Gastroesophageal sphincter (tissue), 3 donors: ENCODE measurements around the gene TFEB.

ENCODE experiments used
- POLR2A ChIP-seq, 2 donors: fragments of 450-650 bp; IDR thresholded peaks; one replicate each; pipeline ENCODE4 v1.6.1; 2017; ENCODE audit warnings: antibody characterized with exemption in 2 of 2, mild to moderate bottlenecking in 2 of 2, moderate library complexity in 1 of 2
- TF ChIP-seq, protein P1 (sequence below), 4 experiments: fragments of 200-600 bp in 2 of 4; fragments of 450-650 bp in 2 of 4; sonication (generic) in 1 of 4; IDR thresholded peaks; one replicate each; pipeline ENCODE4 v1.5.1; 2017 to 2019; ENCODE audit warnings: antibody characterized with exemption in 4 of 4, mild to moderate bottlenecking in 2 of 4, moderate library complexity in 2 of 4

DNA sequence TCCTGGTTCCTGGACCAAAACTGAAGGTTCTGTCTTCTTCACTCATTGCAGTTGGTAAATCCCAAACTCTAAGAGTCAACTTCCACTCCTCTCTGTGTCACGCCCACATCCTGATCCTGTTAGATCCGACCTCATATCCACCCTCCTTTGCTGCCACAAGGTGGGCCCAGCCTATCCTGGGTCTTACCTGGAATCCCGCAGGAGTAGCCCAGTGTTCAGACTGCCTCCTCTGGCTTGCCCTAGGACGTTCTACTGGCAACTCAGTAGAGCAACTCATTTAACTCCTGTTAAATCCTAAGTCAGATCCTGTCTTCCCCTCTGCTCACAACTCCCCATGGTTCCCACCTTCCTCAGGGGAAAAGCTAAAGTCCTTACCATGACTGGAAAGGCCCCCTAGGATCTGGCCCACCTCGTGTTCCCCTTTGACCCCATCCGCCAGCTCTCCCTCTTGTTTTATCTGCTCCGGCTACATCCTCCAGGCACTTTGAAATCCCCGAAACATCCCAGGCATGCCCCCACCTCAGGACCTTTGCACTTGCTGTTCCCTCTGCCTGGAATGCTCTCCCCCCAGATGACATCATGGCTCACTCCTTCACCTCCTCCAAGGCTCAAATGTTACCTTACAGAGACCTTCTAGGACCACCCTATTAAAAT lies 43.9 kb downstream of the TFEB start:
- TF ChIP-seq POLR2A (IDR thresholded peaks at IDR 0.05): no peak
- TF ChIP-seq, protein P1, sequence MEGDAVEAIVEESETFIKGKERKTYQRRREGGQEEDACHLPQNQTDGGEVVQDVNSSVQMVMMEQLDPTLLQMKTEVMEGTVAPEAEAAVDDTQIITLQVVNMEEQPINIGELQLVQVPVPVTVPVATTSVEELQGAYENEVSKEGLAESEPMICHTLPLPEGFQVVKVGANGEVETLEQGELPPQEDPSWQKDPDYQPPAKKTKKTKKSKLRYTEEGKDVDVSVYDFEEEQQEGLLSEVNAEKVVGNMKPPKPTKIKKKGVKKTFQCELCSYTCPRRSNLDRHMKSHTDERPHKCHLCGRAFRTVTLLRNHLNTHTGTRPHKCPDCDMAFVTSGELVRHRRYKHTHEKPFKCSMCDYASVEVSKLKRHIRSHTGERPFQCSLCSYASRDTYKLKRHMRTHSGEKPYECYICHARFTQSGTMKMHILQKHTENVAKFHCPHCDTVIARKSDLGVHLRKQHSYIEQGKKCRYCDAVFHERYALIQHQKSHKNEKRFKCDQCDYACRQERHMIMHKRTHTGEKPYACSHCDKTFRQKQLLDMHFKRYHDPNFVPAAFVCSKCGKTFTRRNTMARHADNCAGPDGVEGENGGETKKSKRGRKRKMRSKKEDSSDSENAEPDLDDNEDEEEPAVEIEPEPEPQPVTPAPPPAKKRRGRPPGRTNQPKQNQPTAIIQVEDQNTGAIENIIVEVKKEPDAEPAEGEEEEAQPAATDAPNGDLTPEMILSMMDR (IDR thresholded peaks at IDR 0.05): no peak
